CD14-positive monocyte (primary cell): ENCODE measurements around the gene PIH1D1. TPM values are rescaled to one million over a fixed set of nuclear protein-coding genes. Genes with fewer than 3 reads are reported as not detected.

Source experiments
- DNase-seq, 3 donors: peaks; one replicate each; pipeline ENCODE4 v3.0.0-alpha.2; 2011 to 2022
- H2AFZ ChIP-seq: 2 replicates; pipeline ENCODE4 v1.6.0; 2012; ENCODE audit warnings: mild to moderate bottlenecking, low read depth, low read length, inconsistent platforms; ENCODE audit not compliant: insufficient read depth, poor library complexity, severe bottlenecking
- H3K27ac ChIP-seq, 2 donors: 1 replicate in 1 of 2; 2 replicates in 1 of 2; pipeline ENCODE4 v1.5.1; 2012 to 2013; ENCODE audit warnings: low read length in 2 of 2, control low read depth in 1 of 2, inconsistent platforms in 1 of 2, low read depth in 1 of 2, mild to moderate bottlenecking in 1 of 2
- H3K27me3 ChIP-seq, 2 donors: one replicate each; pipeline versions ENCODE4 v1.6.0 to v1.6.1; 2011 to 2013; ENCODE audit warnings: low read length in 2 of 2; ENCODE audit not compliant: control insufficient read depth in 2 of 2, insufficient read depth in 2 of 2
- H3K36me3 ChIP-seq, 2 donors: replicated peaks in 1 of 2; 1 replicate in 1 of 2; 2 replicates in 1 of 2; pipeline versions ENCODE4 v1.5.1 to v1.6.1; 2012 to 2013; ENCODE audit warnings: low read length in 2 of 2, control low read depth in 1 of 2, inconsistent platforms in 1 of 2, mild to moderate bottlenecking in 1 of 2; ENCODE audit not compliant: insufficient read depth in 2 of 2, control insufficient read depth in 1 of 2
- H3K4me1 ChIP-seq, 2 donors: 1 replicate in 1 of 2; 2 replicates in 1 of 2; pipeline versions ENCODE4 v1.5.1 to v1.6.1; 2012 to 2013; ENCODE audit warnings: low read length in 2 of 2, control low read depth in 1 of 2, inconsistent platforms in 1 of 2, mild to moderate bottlenecking in 1 of 2, moderate library complexity in 1 of 2; ENCODE audit not compliant: insufficient read depth in 2 of 2, control insufficient read depth in 1 of 2
- H3K4me2 ChIP-seq: replicated peaks from 2 replicates; pipeline ENCODE3; 2012; ENCODE audit warnings: low read length, moderate library complexity, mild to moderate bottlenecking; ENCODE audit not compliant: poor library complexity, severe bottlenecking; ENCODE audit errors: extremely low read depth
- H3K4me3 ChIP-seq, 3 experiments: fragments of 200-600 bp in 1 of 3; sonication (generic) in 1 of 3; replicated peaks in 1 of 3; 1 replicate in 2 of 3; 2 replicates in 1 of 3; pipeline ENCODE4 v1.5.1; 2011 to 2013; ENCODE audit warnings: low read length in 3 of 3, mild to moderate bottlenecking in 3 of 3, control low read depth in 2 of 3, low read depth in 2 of 3, inconsistent platforms in 1 of 3, moderate library complexity in 1 of 3
- H3K79me2 ChIP-seq: 2 replicates; pipeline ENCODE4 v1.6.0; 2012; ENCODE audit warnings: mild to moderate bottlenecking, control low read depth, inconsistent platforms, low read length, moderate library complexity; ENCODE audit not compliant: insufficient read depth
- H3K9ac ChIP-seq: 2 replicates; pipeline ENCODE4 v1.6.0; 2017; ENCODE audit warnings: low read length, mild to moderate bottlenecking; ENCODE audit not compliant: insufficient read depth, poor library complexity, severe bottlenecking
- H3K9me3 ChIP-seq, 2 donors: replicated peaks in 1 of 2; 1 replicate in 1 of 2; 2 replicates in 1 of 2; pipeline versions ENCODE4 v1.5.1 to v1.6.1; 2012 to 2013; ENCODE audit warnings: low read length in 2 of 2, control low read depth in 1 of 2; ENCODE audit not compliant: control insufficient read depth in 1 of 2, insufficient read depth in 1 of 2
- H4K20me1 ChIP-seq: 2 replicates; pipeline ENCODE4 v1.6.0; 2012; ENCODE audit warnings: mild to moderate bottlenecking, low read length, control low read depth, moderate library complexity; ENCODE audit not compliant: insufficient read depth
- H3K27ac Mint-ChIP-seq, 7 donors: one replicate each; pipeline ENCODE4 v1.8.0; 2020; ENCODE audit warnings: mild to moderate bottlenecking in 7 of 7, mixed read lengths in 7 of 7, moderate library complexity in 6 of 7, inconsistent platforms in 2 of 7
- H3K27me3 Mint-ChIP-seq, 3 donors: one replicate each; pipeline ENCODE4 v1.8.0; 2021 to 2022; ENCODE audit warnings: low read depth in 3 of 3, mild to moderate bottlenecking in 3 of 3, mixed read lengths in 3 of 3, moderate library complexity in 3 of 3, inconsistent platforms in 1 of 3
- H3K36me3 Mint-ChIP-seq, 2 donors: one replicate each; pipeline ENCODE4 v1.8.0; 2020; ENCODE audit warnings: mixed read lengths in 2 of 2, inconsistent platforms in 1 of 2, mild to moderate bottlenecking in 1 of 2
- H3K4me1 Mint-ChIP-seq: one replicate; pipeline ENCODE4 v1.8.0; 2020; ENCODE audit warnings: mild to moderate bottlenecking, mixed read lengths
- H3K4me3 Mint-ChIP-seq, 2 donors: one replicate each; pipeline ENCODE4 v1.8.0; 2020; ENCODE audit warnings: mild to moderate bottlenecking in 2 of 2, mixed read lengths in 2 of 2, moderate library complexity in 1 of 2
- H3K9me3 Mint-ChIP-seq, 7 donors: one replicate each; pipeline ENCODE4 v1.8.0; 2020 to 2022; ENCODE audit warnings: mixed read lengths in 7 of 7, mild to moderate bottlenecking in 6 of 7, moderate library complexity in 6 of 7, inconsistent platforms in 2 of 7
- CTCF ChIP-seq: fragments of 200-600 bp; IDR thresholded peaks from one replicate; pipeline ENCODE4 v1.8.0; 2022; ENCODE audit warnings: antibody characterized with exemption, mild to moderate bottlenecking
- WGBS: methylation state at CpG from one replicate; pipeline ENCODE4 v1.1.5; 2013; ENCODE audit warnings: missing lambda C conversion rate; ENCODE audit not compliant: insufficient coverage; 5-methylcytosine and 5-hydroxymethylcytosine counted together
- intact Hi-C, 2 donors: fragments of 100-400 bp; cut with micrococcal nuclease; formaldehyde crosslinking; loops; one replicate each; pipeline versions ENCODE4 v1.15.0 to v1.15.1; 2023
- polyA plus RNA-seq, 3 donors: library from polyadenylated mRNA; depleted of rRNA in 1 of 3; unstranded in 2 of 3; stranded (reverse) in 1 of 3; fragments of 300-500 nt in 2 of 3; fragments of >200 nt in 1 of 3; fragmentation: Illumina TruSeq in 2 of 3; gene quantifications; 1 replicate in 2 of 3; 2 replicates in 1 of 3; pipeline ENCODE4 v1.2.3, GENCODE V29; 2012 to 2021

The PIH1D1 gene
- polyA plus RNA-seq, 3 donors, result 62.3 to 102 (median 83.9) TPM

GRCh38 chr19:49486710-49487276 is 35.2 kb upstream of the PIH1D1 start:
- Histone ChIP-seq H2AFZ (peak overlapping the region; percentile 83), H3K9ac (peak overlapping the region; percentile 33), H3K27me3 (no peaks in the 10 kb centered on the region), H3K36me3 (peaks cover 28% of the 10 kb centered on the region in 2 donors), H3K4me2 (peak overlapping the region; percentile 45), H3K79me2 (peaks cover 30% of the 10 kb centered on the region), H3K27ac (peak overlapping the region; percentile 32 to 54), H3K4me1 (peaks cover 17 to 19% of the 10 kb centered on the region in 2 donors), H3K4me3 (no peak overlapping the region), H3K9me3 (no peaks in the 10 kb centered on the region), H4K20me1 (peaks cover 43% of the 10 kb centered on the region)
- Mint-ChIP-seq H3K9me3 (peaks cover 0 to 5% (median 0%) of the 10 kb centered on the region in 7 donors), H3K27ac (peak overlapping the region in 6 of 7 donors; percentile 42 to 96 (median 66)), H3K36me3 (peaks cover 29 to 32% of the 10 kb centered on the region in 2 donors), H3K4me1 (peaks cover 23% of the 10 kb centered on the region), H3K4me3 (peak overlapping the region in 1 of 2 donors; percentile 98), H3K27me3 (peaks cover 0 to 3% (median 1%) of the 10 kb centered on the region in 3 donors)
- TF ChIP-seq CTCF, result no peak
- intact Hi-C loops, result loop anchor here (1.0 to 5.0 kb wide), 2 partner anchors 10 to 34 kb away; partner anchors contain the start of genes ALDH16A1 (in 1 of the 2), PIH1D1 (in 1 of the 2) and RPS11 (in 1 of the 2)
- 48% methylated on average over 14 of the region's 23 CpGs for WGBS
- DNase-seq, result no peak

GRCh38 chr19:49486232-49486631 is 34.6 kb upstream of the PIH1D1 start:
- no peak overlapping the region for H3K4me2 ChIP-seq
- H3K9me3 ChIP-seq, result no peaks in the 10 kb centered on the region
- no peak for TF ChIP-seq CTCF
- H3K4me1 ChIP-seq, result peaks cover 17 to 19% of the 10 kb centered on the region in 2 donors
- Mint-ChIP-seq H3K27ac (peak overlapping the region in 4 of 7 donors; percentile 30 to 81 (median 52)), H3K27me3 (peaks cover 0 to 7% (median 1%) of the 10 kb centered on the region in 3 donors), H3K4me1 (peaks cover 23% of the 10 kb centered on the region), H3K36me3 (peaks cover 23 to 28% of the 10 kb centered on the region in 2 donors), H3K9me3 (peaks cover 0 to 5% (median 0%) of the 10 kb centered on the region in 7 donors), H3K4me3 (no peak overlapping the region)
- peaks cover 22 to 23% of the 10 kb centered on the region in 2 donors for H3K36me3 ChIP-seq
- intact Hi-C loops, result loop anchor here in 1 of 2 donors (5.0 kb wide), 1 partner anchor 34 kb away; the partner anchor contains the start of genes ALDH16A1 and PIH1D1
- no peak overlapping the region for H3K27ac ChIP-seq
- no peaks in the 10 kb centered on the region for H3K27me3 ChIP-seq
- H4K20me1 ChIP-seq, result peaks cover 37% of the 10 kb centered on the region
- no peak overlapping the region for H3K4me3 ChIP-seq
- DNase-seq, result no peak
- H2AFZ ChIP-seq, result peak overlapping the region; percentile 83
- peaks cover 30% of the 10 kb centered on the region for H3K79me2 ChIP-seq
- WGBS, result 96% methylated on average over 7 of the region's 7 CpGs
- no peak overlapping the region for H3K9ac ChIP-seq
